Left colon (tissue), 2 donors: ENCODE results near the gene VSIG1. TPM values are rescaled to one million over a fixed set of nuclear protein-coding genes. Genes with fewer than 3 reads are reported as not detected.

Experiments
- ATAC-seq: fragments of 200-7000 bp; cut with Tn5 transposase; one replicate; pipeline ENCODE4 v1.9.1; 2020; ENCODE audit warnings: mild to moderate bottlenecking, moderate library complexity
- DNase-seq, 2 donors: peaks; one replicate each; pipeline ENCODE4 v3.0.0-alpha.2; 2020
- intact Hi-C, 2 donors: fragments of 100-400 bp; cut with DNase I in 1 of 2; cut with micrococcal nuclease in 1 of 2; formaldehyde crosslinking; loops; one replicate each; pipeline versions ENCODE4 v1.11.2 to v1.14.0; 2022; cut with DNase I, micrococcal nuclease
- long read RNA-seq: library from polyadenylated mRNA; unstranded; transcript quantifications from one replicate; pipeline ENCODE4 v2.0.0, GENCODE V29; 2021
- total RNA-seq, 2 donors: library from RNA; stranded (reverse); fragmentation: NEBNext Ultra II Directional; extraction: Animal tissue kit (Norgen Biotek cat#: 25700); gene quantifications; one replicate each; pipeline ENCODE4 v1.2.1, GENCODE V29; 2021
- donor health status: DM: no; HTN: no; CAD: no.
- donor health status: DM: yes; HTN: yes; CAD: no.

The VSIG1 gene
- under 1 TPM in 1 of 2 donors, not detected in 1; 0.50 TPM for total RNA-seq
- long read RNA-seq = 0 reads

GRCh38 chrX:108044554-108045256 is at the start of gene VSIG1:
VSIG1 (plus strand) TSS chrX:108045065; CDS start chrX:108045131, 66 bp downstream.
- intact Hi-C loops = no loop called here
- DNase-seq = no peak
- ATAC-seq = no peak

DNA sequence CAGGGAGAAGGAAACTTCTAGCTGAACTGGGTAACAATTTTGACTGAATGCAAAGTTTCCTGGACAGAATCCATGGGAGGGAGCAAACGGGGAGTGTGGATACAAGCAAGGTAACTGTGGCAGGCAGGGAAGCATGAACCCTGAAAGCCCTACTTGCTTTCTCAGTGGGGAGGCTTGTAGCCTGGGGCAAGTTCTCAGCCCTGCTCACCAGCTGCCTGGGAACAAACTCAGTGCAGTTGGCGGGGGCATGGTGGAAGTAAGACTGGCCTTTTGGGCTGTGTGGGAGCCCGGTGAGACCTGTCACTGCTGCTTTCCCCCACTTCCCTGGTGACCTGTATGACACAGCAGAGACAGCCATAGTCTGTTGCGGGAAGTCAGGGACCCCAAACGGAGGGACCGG is 48.7 kb upstream of the VSIG1 start:
- intact Hi-C loops = no loop called here
- ATAC-seq (no peak), DNase-seq (no peak)

DNA sequence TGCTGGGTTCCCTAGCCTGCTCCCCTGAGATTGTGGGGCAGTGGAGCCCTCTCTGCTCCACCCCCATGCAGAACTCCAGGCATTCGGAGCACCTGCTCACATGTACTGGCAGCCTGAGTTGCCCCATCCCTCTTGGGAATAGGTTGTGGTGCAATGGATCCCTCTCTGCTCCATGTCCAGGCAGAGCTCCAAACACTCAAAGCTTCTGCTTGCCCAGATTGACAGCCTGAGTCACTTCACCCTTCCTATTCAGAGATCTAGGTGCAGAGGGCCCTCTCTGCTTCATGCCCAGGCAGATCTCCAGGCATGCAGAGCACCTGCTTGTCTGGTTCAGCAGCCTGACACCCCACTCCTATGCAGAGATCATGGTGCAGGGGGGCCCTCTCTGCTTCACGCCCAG is 44.1 kb upstream of the VSIG1 start:
- intact Hi-C loops = no loop called here

GRCh38 chrX:108001218-108001814 is 43.5 kb upstream of the VSIG1 start:
- intact Hi-C loops = no loop called here
- DNase-seq (peak in 1 of 2 donors; percentile 8), ATAC-seq (peak; percentile 84)

More for the DNA sequence above, 44.1 kb upstream of the VSIG1 start:
- DNase-seq (no peak), ATAC-seq (no peak)

- ATAC-seq = no peak
- intact Hi-C loops = no loop called here
These were observed 26.0 kb upstream of the VSIG1 start for GRCh38 chrX:108018656-108019381.

DNA sequence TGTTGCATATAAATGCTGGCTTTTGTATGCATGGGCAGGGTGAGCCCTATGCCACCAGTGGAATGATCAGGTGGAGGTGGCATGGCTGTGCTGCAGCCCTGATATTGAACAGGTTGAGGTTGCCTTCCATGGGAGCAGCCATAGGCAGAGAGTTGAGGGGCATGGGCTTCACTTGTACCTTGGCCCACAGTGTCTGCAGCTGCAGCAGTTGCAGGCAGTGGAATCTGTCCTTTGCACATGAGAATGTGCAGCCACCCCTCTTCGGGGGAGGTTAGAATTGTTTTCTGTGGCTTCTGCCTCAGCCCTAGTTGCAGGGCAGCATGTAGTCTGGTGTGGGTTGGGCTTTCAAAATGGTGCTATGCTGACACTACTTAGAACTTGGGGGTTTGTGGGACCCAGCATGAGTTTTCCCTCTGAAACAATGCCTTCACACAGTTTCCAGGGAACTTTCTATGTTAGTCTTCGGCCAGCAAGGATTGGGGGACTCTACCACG is 25.4 kb upstream of the VSIG1 start:
- DNase-seq = no peak
- no peak for ATAC-seq
- intact Hi-C loops = no loop called here

More at GRCh38 chrX:108018656-108019381, 26.0 kb upstream of the VSIG1 start:
- DNase-seq = no peak

GRCh38 chrX:108020631-108021030 is 24.2 kb upstream of the VSIG1 start:
- no peak for DNase-seq
- intact Hi-C loops = no loop called here
- ATAC-seq = peak; percentile 35

DNA sequence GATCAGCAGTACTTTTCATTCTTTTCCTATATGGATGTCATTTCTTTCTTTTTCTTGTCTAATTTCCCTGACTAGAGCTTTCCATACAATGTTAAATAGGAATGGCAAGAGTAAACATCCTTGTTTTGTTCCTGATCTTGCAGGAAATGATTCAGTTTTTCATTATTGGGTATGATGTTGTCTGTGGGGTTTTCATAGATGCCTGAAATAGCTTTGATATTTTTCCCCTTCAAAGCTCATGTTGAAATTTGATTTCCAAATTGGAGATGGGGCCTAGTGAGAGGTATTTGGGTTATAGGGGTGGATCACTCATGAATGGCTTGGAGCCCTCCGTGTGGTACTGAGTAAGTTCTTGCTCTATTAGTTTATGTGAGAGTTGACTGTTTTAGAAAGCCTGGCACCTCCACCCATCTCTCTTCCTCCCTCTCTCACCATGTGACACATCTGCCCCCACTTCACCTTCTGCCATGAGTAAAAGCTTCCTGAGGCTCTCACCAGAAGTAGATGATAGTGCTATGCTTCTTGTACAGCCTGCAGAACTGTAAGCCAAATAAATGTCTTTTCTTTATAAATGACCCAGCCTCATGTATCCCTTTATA is 22.3 kb upstream of the VSIG1 start:
- intact Hi-C loops = no loop called here

GRCh38 chrX:108025376-108025775 is 19.5 kb upstream of the VSIG1 start:
- intact Hi-C loops = no loop called here
- DNase-seq = no peak
- no peak for ATAC-seq

More for the DNA sequence above, 22.3 kb upstream of the VSIG1 start:
- DNase-seq (no peak), ATAC-seq (no peak)

DNA sequence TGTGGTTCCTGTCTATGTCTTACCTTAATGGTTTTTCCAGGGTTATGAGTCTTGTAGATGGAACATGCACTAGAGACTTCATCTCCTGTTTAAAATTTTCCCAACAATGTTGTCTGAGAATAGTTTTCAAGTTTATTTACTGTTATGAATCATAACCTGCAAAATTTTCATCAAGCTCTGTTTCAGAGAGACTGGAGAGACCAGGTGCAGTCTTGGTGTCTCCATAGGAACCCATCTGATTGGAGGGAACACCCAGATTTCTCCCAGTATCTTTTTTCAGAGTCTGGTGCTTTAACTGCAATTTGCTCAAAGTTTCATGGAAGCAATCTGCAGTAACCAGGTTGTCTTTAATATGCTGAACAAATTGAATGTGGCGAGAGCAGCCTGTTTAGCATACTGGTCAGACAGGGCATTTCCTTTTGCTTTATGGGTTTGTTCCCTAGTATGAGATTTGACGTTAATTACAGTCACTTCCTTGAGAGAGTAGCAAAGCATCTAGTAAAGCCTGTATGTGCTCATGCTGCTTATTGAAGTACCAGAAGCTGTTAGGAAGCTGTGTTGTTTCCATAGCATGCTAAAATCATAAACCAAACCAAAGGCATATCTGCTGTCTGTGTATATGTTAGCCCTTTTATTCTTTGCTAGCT is 18.8 kb upstream of the VSIG1 start:
- intact Hi-C loops = no loop called here
- no peak for DNase-seq
- peak; percentile 98 for ATAC-seq

GRCh38 chrX:108028854-108029253 is 16.0 kb upstream of the VSIG1 start:
- no peak for DNase-seq
- no peak for ATAC-seq
- intact Hi-C loops = no loop called here

GRCh38 chrX:108029928-108030711 is 14.7 kb upstream of the VSIG1 start:
- no peak for ATAC-seq
- intact Hi-C loops = no loop called here
- no peak for DNase-seq

DNA sequence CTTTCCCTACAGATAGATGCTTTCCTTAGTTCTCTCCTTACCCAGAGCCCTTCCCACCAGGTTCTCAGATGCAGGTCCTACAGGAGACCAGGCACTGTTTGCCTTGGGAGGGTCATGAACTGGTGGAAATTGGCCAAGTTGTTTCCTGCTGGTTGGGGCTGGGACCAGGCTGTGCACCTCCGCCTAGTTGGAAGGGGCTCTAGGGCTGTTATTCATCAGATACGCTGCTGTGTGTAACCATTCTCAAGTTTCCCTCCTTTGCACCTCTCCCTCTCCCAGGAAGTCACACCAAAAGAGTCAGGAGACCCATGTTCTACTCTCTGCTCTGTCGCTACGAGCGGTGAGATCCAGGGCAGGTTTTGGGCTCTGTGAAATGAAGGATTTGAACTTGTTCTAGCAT is 11.9 kb upstream of the VSIG1 start:
- DNase-seq (no peak), ATAC-seq (no peak)

DNA sequence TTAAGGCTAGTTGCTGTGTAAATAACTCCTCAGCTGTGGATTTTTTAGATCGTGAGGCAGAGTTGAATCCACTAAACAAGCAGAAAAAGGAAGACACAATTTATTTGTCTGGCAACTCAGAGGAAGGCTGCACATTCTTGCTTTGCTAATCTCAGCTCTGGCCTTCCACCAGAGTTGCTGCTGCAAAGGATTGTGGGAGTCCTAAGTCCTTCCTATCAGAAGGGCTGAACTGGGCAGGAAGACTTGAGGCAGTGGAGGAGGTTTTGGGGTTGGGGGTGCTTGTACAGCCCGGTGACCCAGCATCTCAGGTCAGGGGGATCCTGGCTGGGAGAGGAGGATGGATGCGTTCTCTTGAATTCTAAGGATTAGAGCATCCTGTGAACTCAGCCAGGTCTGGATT is 11.0 kb upstream of the VSIG1 start:
- ATAC-seq (no peak), DNase-seq (no peak)
- intact Hi-C loops = no loop called here

More for the DNA sequence above, 11.9 kb upstream of the VSIG1 start:
- intact Hi-C loops = no loop called here

DNA sequence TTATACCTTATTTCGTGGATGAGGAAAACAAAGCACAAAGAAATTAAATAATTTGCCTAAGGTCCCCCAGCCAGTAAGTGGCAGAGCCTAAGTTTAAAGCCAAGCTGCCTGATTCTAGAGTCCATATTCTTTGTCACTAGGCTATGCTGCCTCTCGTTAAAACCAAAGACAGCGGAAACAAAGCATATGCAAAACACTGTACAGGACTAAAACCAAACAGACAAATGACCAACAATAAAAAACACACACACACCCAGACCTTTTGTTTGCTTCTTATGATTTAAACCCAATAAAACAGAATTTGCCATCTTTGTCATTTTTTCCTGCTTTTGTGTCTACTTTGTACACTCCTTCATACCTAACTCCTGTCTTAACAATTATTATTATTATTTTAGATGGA is 10.1 kb upstream of the VSIG1 start:
- DNase-seq (no peak), ATAC-seq (peak; percentile 65)
- intact Hi-C loops = no loop called here

GRCh38 chrX:108036298-108036973 is 8.4 kb upstream of the VSIG1 start:
- intact Hi-C loops = no loop called here
- ATAC-seq (peak; percentile 97), DNase-seq (no peak)

DNA sequence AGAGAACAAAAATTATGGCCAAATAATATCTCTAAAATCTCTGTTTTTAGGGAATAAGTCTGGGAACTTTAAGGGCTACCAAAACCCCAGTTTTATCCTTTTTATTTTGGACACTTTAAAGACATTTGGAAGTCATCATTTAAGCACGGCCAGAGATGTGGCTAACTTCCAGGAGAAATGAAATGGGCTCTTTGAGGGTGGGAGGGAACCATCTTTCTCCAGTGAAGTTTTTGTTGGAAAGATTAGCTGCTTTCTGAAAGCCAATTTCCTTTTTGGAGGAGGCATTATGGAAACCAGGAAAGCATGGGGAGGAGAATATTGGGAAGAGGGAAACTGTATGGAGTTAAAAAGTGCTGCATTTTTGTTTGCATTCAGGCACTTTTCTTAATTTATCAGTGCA is 4.8 kb downstream of the VSIG1 start:
- no peak for ATAC-seq
- intact Hi-C loops = no loop called here
- DNase-seq = no peak

- ATAC-seq (no peak), DNase-seq (no peak)
- intact Hi-C loops = no loop called here
These were observed 8.4 kb downstream of the VSIG1 start for GRCh38 chrX:108053218-108053617.
